Natural killer cell (primary cell): ENCODE data around the gene BDKRB2. TPM values are rescaled to one million over a fixed set of nuclear protein-coding genes. Genes with fewer than 3 reads are reported as not detected.

Source experiments
- ATAC-seq, 3 donors: fragments of 150-1000 bp in 2 of 3; fragments of 200-7000 bp in 1 of 3; cut with Tn5 transposase; 1 replicate in 1 of 3; 2 replicates in 2 of 3; pipeline ENCODE4 v1.10.0; 2021; ENCODE audit warnings: mild to moderate bottlenecking in 2 of 3, moderate library complexity in 2 of 3
- DNase-seq, 2 donors: peaks; one replicate each; pipeline versions ENCODE4 v3.0.0 to v3.0.0-alpha.2; 2013 to 2021; ENCODE audit warnings: mixed read lengths in 1 of 2
- H3K27ac ChIP-seq: one replicate; pipeline ENCODE4 v1.5.1; 2013; ENCODE audit warnings: mild to moderate bottlenecking, low read length
- H3K27me3 ChIP-seq: one replicate; pipeline ENCODE4 v1.6.1; 2013; ENCODE audit warnings: low read length; ENCODE audit not compliant: control insufficient read depth, insufficient read depth
- H3K36me3 ChIP-seq: one replicate; pipeline ENCODE4 v1.6.1; 2013; ENCODE audit warnings: low read length; ENCODE audit not compliant: control insufficient read depth, insufficient read depth
- H3K4me1 ChIP-seq: one replicate; pipeline ENCODE4 v1.6.1; 2013; ENCODE audit warnings: low read length; ENCODE audit not compliant: control insufficient read depth, insufficient read depth
- H3K4me3 ChIP-seq: one replicate; pipeline ENCODE4 v1.5.1; 2013; ENCODE audit warnings: low read length
- H3K9me3 ChIP-seq: one replicate; pipeline ENCODE4 v1.6.1; 2013; ENCODE audit warnings: low read length; ENCODE audit not compliant: control insufficient read depth, insufficient read depth
- H3K27ac Mint-ChIP-seq, 2 donors: one replicate each; pipeline ENCODE4 v1.8.0; 2022; ENCODE audit warnings: mild to moderate bottlenecking in 2 of 2, mixed read lengths in 2 of 2, moderate library complexity in 1 of 2
- H3K27me3 Mint-ChIP-seq, 2 donors: one replicate each; pipeline ENCODE4 v1.8.0; 2022; ENCODE audit warnings: low read depth in 2 of 2, mixed read lengths in 2 of 2
- H3K36me3 Mint-ChIP-seq: one replicate; pipeline ENCODE4 v1.8.0; 2022; ENCODE audit warnings: mixed read lengths
- H3K4me1 Mint-ChIP-seq, 2 donors: one replicate each; pipeline ENCODE4 v1.8.0; 2022; ENCODE audit warnings: mixed read lengths in 2 of 2
- H3K4me3 Mint-ChIP-seq: one replicate; pipeline ENCODE4 v1.8.0; 2022; ENCODE audit warnings: mild to moderate bottlenecking, moderate library complexity, mixed read lengths
- H3K9me3 Mint-ChIP-seq, 2 donors: one replicate each; pipeline ENCODE4 v1.8.0; 2022; ENCODE audit warnings: mixed read lengths in 2 of 2
- WGBS: methylation state at CpG from one replicate; pipeline ENCODE4 v1.1.7; 2013; ENCODE audit warnings: missing lambda C conversion rate; ENCODE audit not compliant: insufficient coverage; 5-methylcytosine and 5-hydroxymethylcytosine counted together
- intact Hi-C: fragments of 100-400 bp; cut with micrococcal nuclease; formaldehyde crosslinking; loops from one replicate; pipeline ENCODE4 v1.14.2; 2022
- total RNA-seq, 4 donors: library from RNA; stranded (reverse); fragments of 120-200 nt in 1 of 4; gene quantifications; one replicate each; pipeline versions ENCODE4 v1.2.3 to v1.2.4, GENCODE V29; 2013 to 2022
- TF ChIP-seq, protein P1 (sequence below): fragments of 200-600 bp; IDR thresholded peaks from one replicate; pipeline ENCODE4 v1.8.0; 2022; ENCODE audit warnings: antibody characterized with exemption

The BDKRB2 gene
- total RNA-seq, 3 donors from 2014 or later (not counting 1 experiment from before 2014, with no cell fraction given): not detected

- Histone ChIP-seq H3K4me1 (no peaks in the 10 kb centered on the region), H3K36me3 (no peaks in the 10 kb centered on the region), H3K27me3 (peaks cover under 1% of the 10 kb centered on the region), H3K9me3 (no peaks in the 10 kb centered on the region), H3K4me3 (no peak overlapping the region), H3K27ac (no peak overlapping the region)
- intact Hi-C loops: no loop called here
- Mint-ChIP-seq H3K4me3 (no peak overlapping the region), H3K9me3 (no peaks in the 10 kb centered on the region), H3K36me3 (no peaks in the 10 kb centered on the region), H3K27me3 (peaks cover 14 to 24% of the 10 kb centered on the region in 2 donors), H3K4me1 (no peaks in the 10 kb centered on the region), H3K27ac (no peak overlapping the region)
- TF ChIP-seq, protein P1, sequence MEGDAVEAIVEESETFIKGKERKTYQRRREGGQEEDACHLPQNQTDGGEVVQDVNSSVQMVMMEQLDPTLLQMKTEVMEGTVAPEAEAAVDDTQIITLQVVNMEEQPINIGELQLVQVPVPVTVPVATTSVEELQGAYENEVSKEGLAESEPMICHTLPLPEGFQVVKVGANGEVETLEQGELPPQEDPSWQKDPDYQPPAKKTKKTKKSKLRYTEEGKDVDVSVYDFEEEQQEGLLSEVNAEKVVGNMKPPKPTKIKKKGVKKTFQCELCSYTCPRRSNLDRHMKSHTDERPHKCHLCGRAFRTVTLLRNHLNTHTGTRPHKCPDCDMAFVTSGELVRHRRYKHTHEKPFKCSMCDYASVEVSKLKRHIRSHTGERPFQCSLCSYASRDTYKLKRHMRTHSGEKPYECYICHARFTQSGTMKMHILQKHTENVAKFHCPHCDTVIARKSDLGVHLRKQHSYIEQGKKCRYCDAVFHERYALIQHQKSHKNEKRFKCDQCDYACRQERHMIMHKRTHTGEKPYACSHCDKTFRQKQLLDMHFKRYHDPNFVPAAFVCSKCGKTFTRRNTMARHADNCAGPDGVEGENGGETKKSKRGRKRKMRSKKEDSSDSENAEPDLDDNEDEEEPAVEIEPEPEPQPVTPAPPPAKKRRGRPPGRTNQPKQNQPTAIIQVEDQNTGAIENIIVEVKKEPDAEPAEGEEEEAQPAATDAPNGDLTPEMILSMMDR: no peak
- no peak for ATAC-seq
- no peak for DNase-seq
- WGBS: 87% methylated on average over 15 of the region's 16 CpGs
Measured at GRCh38 chr14:96261772-96262655, 57.4 kb downstream of the BDKRB2 start.

- no peaks in the 10 kb centered on the region for H3K9me3 ChIP-seq
- no peaks in the 10 kb centered on the region for H3K27me3 ChIP-seq
- Mint-ChIP-seq H3K4me3 (peak overlapping the region; percentile 17), H3K4me1 (no peaks in the 10 kb centered on the region), H3K27me3 (peaks cover 12 to 20% of the 10 kb centered on the region in 2 donors), H3K9me3 (no peaks in the 10 kb centered on the region), H3K36me3 (no peaks in the 10 kb centered on the region), H3K27ac (no peak overlapping the region)
- ATAC-seq (no peak), DNase-seq (no peak)
- TF ChIP-seq, protein P1: no peak
- no peaks in the 10 kb centered on the region for H3K36me3 ChIP-seq
- no peaks in the 10 kb centered on the region for H3K4me1 ChIP-seq
- 91% methylated on average over 20 of the region's 20 CpGs for WGBS
- intact Hi-C loops: no loop called here
- H3K27ac ChIP-seq: no peak overlapping the region
- H3K4me3 ChIP-seq: no peak overlapping the region
Measured at GRCh38 chr14:96263347-96264199, 58.9 kb downstream of the BDKRB2 start.

- no peaks in the 10 kb centered on the region for H3K4me1 ChIP-seq
- WGBS: 89% methylated on average over 14 of the region's 14 CpGs
- no peaks in the 10 kb centered on the region for H3K9me3 ChIP-seq
- Mint-ChIP-seq H3K4me1 (no peaks in the 10 kb centered on the region), H3K9me3 (no peaks in the 10 kb centered on the region), H3K27me3 (peaks cover 12 to 20% of the 10 kb centered on the region in 2 donors), H3K4me3 (no peak overlapping the region), H3K27ac (no peak overlapping the region), H3K36me3 (no peaks in the 10 kb centered on the region)
- H3K36me3 ChIP-seq: no peaks in the 10 kb centered on the region
- H3K4me3 ChIP-seq: no peak overlapping the region
- ATAC-seq: no peak
- no peak for DNase-seq
- H3K27ac ChIP-seq: no peak overlapping the region
- TF ChIP-seq, protein P1: no peak
- intact Hi-C loops: no loop called here
- no peaks in the 10 kb centered on the region for H3K27me3 ChIP-seq
Measured at GRCh38 chr14:96264200-96264553, 59.5 kb downstream of the BDKRB2 start.
